WTC11 (cell line): Measurements from ENCODE around the gene C11orf58. TPM values are rescaled to one million over a fixed set of nuclear protein-coding genes. Genes with fewer than 3 reads are reported as not detected.

Experiments
- ATAC-seq: fragments of 200-7000 bp; cut with Tn5 transposase; 2 replicates; pipeline ENCODE4 v1.10.0; 2021; ENCODE audit warnings: mild to moderate bottlenecking, moderate library complexity
- CTCF ChIA-PET: fragments of 300-600 bp; sonication (Branson Sonifier 250); formaldehyde crosslinking; loops from one replicate; lab custom pipeline; 2021; ENCODE audit warnings: antibody characterized with exemption; lab: Charles Lee
- POLR2A ChIA-PET: fragments of 350-600 bp; sonication (Branson Sonifier 250); formaldehyde crosslinking; loops from one replicate; lab custom pipeline; 2021; ENCODE audit warnings: antibody characterized with exemption; lab: Charles Lee
- DNase-seq: peaks from one replicate; pipeline ENCODE4 v3.0.0; 2021; ENCODE audit warnings: low spot score
- H3K27ac Mint-ChIP-seq: 2 replicates; pipeline ENCODE4 v1.8.0; 2021; ENCODE audit warnings: mixed read lengths
- H3K27me3 Mint-ChIP-seq: 2 replicates; pipeline ENCODE4 v1.8.0; 2021; ENCODE audit warnings: low read depth, mild to moderate bottlenecking, moderate library complexity, mixed read lengths
- H3K36me3 Mint-ChIP-seq: 2 replicates; pipeline ENCODE4 v1.8.0; 2021; ENCODE audit warnings: mixed read lengths
- H3K4me1 Mint-ChIP-seq: 2 replicates; pipeline ENCODE4 v1.8.0; 2022; ENCODE audit warnings: mixed read lengths
- H3K4me3 Mint-ChIP-seq: 2 replicates; pipeline ENCODE4 v1.8.0; 2021; ENCODE audit warnings: mild to moderate bottlenecking, moderate library complexity, mixed read lengths
- H3K9me3 Mint-ChIP-seq: 2 replicates; pipeline ENCODE4 v1.8.0; 2021; ENCODE audit warnings: mixed read lengths
- CBFB ChIP-seq: sonication (generic); formaldehyde crosslinking; IDR thresholded peaks from 2 replicates; pipeline ENCODE4 v1.8.1; 2022; ENCODE audit warnings: mild to moderate bottlenecking, low read depth, missing genetic modification reagents
- ETV6 ChIP-seq: sonication (generic); formaldehyde crosslinking; IDR thresholded peaks from 2 replicates; pipeline ENCODE4 v1.8.1; 2022; ENCODE audit warnings: mild to moderate bottlenecking, missing genetic modification reagents
- FOXJ3 ChIP-seq: sonication (generic); formaldehyde crosslinking; IDR thresholded peaks from 2 replicates; pipeline ENCODE4 v1.9.0; 2021; ENCODE audit warnings: missing genetic modification reagents, mild to moderate bottlenecking, borderline replicate concordance
- GTF2I ChIP-seq: fragments of 250-450 bp; sonication (Bioruptor Pico); conservative IDR thresholded peaks from 2 replicates; pipeline ENCODE4 v1.4.0; 2021; ENCODE audit warnings: mild to moderate bottlenecking
- KAT7 ChIP-seq: sonication (generic); formaldehyde crosslinking; IDR thresholded peaks from 2 replicates; pipeline ENCODE4 v1.8.1; 2023; ENCODE audit warnings: missing genetic modification reagents, mild to moderate bottlenecking, borderline replicate concordance
- NFATC4 ChIP-seq: fragments of 250-450 bp; sonication (Bioruptor Pico); IDR thresholded peaks from 2 replicates; pipeline ENCODE4 v1.9.0; 2021; ENCODE audit warnings: mild to moderate bottlenecking
- NR2C2 ChIP-seq: sonication (generic); formaldehyde crosslinking; IDR thresholded peaks from 2 replicates; pipeline ENCODE4 v1.8.0; 2022; ENCODE audit warnings: mild to moderate bottlenecking, missing genetic modification reagents
- PRRX2 ChIP-seq: fragments of 250-450 bp; sonication (Bioruptor Pico); IDR thresholded peaks from 2 replicates; pipeline ENCODE4 v1.8.0; 2021; ENCODE audit warnings: mild to moderate bottlenecking
- RELA ChIP-seq: sonication (generic); formaldehyde crosslinking; IDR thresholded peaks from 2 replicates; pipeline ENCODE4 v1.8.1; 2022; ENCODE audit warnings: missing genetic modification reagents, mild to moderate bottlenecking, borderline replicate concordance
- SMAD3 ChIP-seq: sonication (generic); formaldehyde crosslinking; IDR thresholded peaks from 2 replicates; pipeline ENCODE4 v1.8.0; 2022; ENCODE audit warnings: missing genetic modification reagents, mild to moderate bottlenecking, borderline replicate concordance
- TEAD4 ChIP-seq: sonication (generic); formaldehyde crosslinking; IDR thresholded peaks from 2 replicates; pipeline ENCODE4 v1.8.0; 2022; ENCODE audit warnings: mild to moderate bottlenecking, missing genetic modification reagents
- ZBTB21 ChIP-seq: sonication (generic); formaldehyde crosslinking; IDR thresholded peaks from 2 replicates; pipeline ENCODE4 v1.8.1; 2023; ENCODE audit warnings: mild to moderate bottlenecking, missing genetic modification reagents, borderline replicate concordance
- ZNF423 ChIP-seq: fragments of 250-450 bp; sonication (Bioruptor Pico); IDR thresholded peaks from 2 replicates; pipeline ENCODE4 v2.1.2; 2022; ENCODE audit warnings: mild to moderate bottlenecking, moderate library complexity
- total RNA-seq: library from RNA; stranded (reverse); gene quantifications from 3 replicates; pipeline ENCODE4 v1.2.3, GENCODE V29; 2021
- TF ChIP-seq, protein P1 (sequence below): sonication (generic); formaldehyde crosslinking; conservative IDR thresholded peaks from 2 replicates; pipeline ENCODE4 v1.8.1; 2023; ENCODE audit warnings: mild to moderate bottlenecking, low read depth, missing genetic modification reagents, moderate library complexity
- TF ChIP-seq, protein P2 (sequence below): fragments of 250-450 bp; sonication (Bioruptor Pico); conservative IDR thresholded peaks from 2 replicates; pipeline ENCODE4 v1.9.0; 2021; ENCODE audit warnings: mild to moderate bottlenecking
- TF ChIP-seq, protein P3 (sequence below): sonication (generic); formaldehyde crosslinking; IDR thresholded peaks from 2 replicates; pipeline ENCODE4 v1.8.1; 2022; ENCODE audit warnings: mild to moderate bottlenecking, missing genetic modification reagents, moderate library complexity, borderline replicate concordance
- TF ChIP-seq, protein P4 (sequence below): fragments of 250-450 bp; sonication (Bioruptor Pico); IDR thresholded peaks from 2 replicates; pipeline ENCODE4 v1.9.0; 2021; ENCODE audit warnings: mild to moderate bottlenecking
- TF ChIP-seq, protein P5 (sequence below): sonication (generic); formaldehyde crosslinking; conservative IDR thresholded peaks from 2 replicates; pipeline ENCODE4 v1.8.1; 2022; ENCODE audit warnings: mild to moderate bottlenecking, missing genetic modification reagents
- TF ChIP-seq, protein P6 (sequence below): sonication (generic); formaldehyde crosslinking; IDR thresholded peaks from 2 replicates; pipeline ENCODE4 v1.8.0; 2022; ENCODE audit warnings: mild to moderate bottlenecking, missing genetic modification reagents
- TF ChIP-seq, protein P7 (sequence below): fragments of 250-450 bp; sonication (Bioruptor Pico); IDR thresholded peaks from 2 replicates; pipeline ENCODE4 v1.9.0; 2021; ENCODE audit warnings: moderate library complexity, mild to moderate bottlenecking, inconsistent platforms, borderline replicate concordance

Gene C11orf58
- total RNA-seq, 1 experiment from 2014 or later: 141 TPM

DNA sequence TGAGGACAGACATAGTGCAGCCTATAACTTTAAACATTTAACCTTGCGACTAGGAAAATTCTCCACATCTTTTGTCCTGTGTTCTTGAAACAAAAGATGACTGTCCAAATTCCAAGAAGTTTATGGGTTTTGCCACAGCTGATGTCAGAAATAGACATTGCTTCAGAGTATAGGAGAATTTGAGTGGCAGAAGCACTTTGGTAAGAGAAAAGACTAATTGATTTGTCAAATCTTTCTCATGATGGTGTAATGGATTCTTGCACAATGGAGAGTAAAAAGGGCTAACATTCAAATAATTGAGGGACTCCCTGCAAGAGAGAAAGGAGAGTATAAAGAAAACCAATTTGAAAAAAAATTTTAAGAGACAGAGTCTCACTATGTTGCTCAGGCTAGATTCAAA, 25.3 kb downstream of the C11orf58 start:
- no peak overlapping the region for H3K4me3 Mint-ChIP-seq
- ChIA-PET CTCF (no interaction called here), POLR2A (no interaction called here)
- no peak overlapping the region for H3K27ac Mint-ChIP-seq
- no peak for DNase-seq
- H3K36me3 Mint-ChIP-seq: no peaks in the 10 kb centered on the region
- no peaks in the 10 kb centered on the region for H3K27me3 Mint-ChIP-seq
- H3K4me1 Mint-ChIP-seq: no peaks in the 10 kb centered on the region
- TF ChIP-seq KAT7 (no peak), GTF2I (CRISPR knock-in tag) (no peak), ZBTB21 (CRISPR knock-in tag) (no peak), NR2C2 (CRISPR knock-in tag) (no peak), FOXJ3 (no peak), CBFB (CRISPR knock-in tag) (no peak), NFATC4 (CRISPR knock-in tag) (no peak), ETV6 (CRISPR knock-in tag) (no peak), PRRX2 (no peak), SMAD3 (CRISPR knock-in tag) (no peak), TEAD4 (CRISPR knock-in tag) (no peak), RELA (CRISPR knock-in tag) (no peak), ZNF423 (no peak)
- TF ChIP-seq, protein P1, sequence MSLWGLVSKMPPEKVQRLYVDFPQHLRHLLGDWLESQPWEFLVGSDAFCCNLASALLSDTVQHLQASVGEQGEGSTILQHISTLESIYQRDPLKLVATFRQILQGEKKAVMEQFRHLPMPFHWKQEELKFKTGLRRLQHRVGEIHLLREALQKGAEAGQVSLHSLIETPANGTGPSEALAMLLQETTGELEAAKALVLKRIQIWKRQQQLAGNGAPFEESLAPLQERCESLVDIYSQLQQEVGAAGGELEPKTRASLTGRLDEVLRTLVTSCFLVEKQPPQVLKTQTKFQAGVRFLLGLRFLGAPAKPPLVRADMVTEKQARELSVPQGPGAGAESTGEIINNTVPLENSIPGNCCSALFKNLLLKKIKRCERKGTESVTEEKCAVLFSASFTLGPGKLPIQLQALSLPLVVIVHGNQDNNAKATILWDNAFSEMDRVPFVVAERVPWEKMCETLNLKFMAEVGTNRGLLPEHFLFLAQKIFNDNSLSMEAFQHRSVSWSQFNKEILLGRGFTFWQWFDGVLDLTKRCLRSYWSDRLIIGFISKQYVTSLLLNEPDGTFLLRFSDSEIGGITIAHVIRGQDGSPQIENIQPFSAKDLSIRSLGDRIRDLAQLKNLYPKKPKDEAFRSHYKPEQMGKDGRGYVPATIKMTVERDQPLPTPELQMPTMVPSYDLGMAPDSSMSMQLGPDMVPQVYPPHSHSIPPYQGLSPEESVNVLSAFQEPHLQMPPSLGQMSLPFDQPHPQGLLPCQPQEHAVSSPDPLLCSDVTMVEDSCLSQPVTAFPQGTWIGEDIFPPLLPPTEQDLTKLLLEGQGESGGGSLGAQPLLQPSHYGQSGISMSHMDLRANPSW (CRISPR knock-in tag): no peak
- TF ChIP-seq, protein P2, sequence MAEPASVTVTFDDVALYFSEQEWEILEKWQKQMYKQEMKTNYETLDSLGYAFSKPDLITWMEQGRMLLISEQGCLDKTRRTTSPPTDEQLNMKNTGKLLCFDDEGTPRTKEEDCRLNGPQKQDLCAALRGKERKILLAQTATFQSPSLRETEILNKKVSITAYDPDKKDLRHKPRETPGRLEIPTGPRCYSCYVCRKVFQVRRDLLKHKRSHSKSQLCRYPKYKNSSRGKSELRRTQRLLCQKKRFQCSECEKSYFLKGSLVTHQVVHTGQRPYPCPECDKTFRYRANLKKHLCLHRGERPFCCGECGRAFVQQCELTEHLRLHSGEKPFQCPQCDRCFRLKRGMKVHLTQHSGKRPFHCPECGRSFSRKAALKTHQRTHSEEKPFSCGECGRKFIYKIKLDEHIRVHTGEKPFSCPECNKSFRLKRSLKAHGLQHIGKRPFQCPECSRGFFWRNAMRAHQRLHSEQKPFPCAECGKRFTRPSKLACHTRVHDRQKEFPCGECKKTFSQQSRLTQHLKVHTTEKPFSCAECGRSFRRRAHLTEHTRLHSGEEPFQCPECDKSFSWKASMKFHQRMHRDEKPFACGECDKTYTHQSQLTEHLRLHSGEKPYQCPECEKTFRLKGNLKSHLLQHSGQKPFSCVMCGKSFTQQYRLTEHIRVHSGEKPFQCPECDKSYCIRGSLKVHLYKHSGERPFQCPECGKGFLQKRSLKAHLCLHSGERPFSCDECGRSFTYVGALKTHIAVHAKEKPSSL (CRISPR knock-in tag): no peak
- TF ChIP-seq, protein P3, sequence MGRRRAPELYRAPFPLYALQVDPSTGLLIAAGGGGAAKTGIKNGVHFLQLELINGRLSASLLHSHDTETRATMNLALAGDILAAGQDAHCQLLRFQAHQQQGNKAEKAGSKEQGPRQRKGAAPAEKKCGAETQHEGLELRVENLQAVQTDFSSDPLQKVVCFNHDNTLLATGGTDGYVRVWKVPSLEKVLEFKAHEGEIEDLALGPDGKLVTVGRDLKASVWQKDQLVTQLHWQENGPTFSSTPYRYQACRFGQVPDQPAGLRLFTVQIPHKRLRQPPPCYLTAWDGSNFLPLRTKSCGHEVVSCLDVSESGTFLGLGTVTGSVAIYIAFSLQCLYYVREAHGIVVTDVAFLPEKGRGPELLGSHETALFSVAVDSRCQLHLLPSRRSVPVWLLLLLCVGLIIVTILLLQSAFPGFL (CRISPR knock-in tag): no peak
- TF ChIP-seq, protein P4, sequence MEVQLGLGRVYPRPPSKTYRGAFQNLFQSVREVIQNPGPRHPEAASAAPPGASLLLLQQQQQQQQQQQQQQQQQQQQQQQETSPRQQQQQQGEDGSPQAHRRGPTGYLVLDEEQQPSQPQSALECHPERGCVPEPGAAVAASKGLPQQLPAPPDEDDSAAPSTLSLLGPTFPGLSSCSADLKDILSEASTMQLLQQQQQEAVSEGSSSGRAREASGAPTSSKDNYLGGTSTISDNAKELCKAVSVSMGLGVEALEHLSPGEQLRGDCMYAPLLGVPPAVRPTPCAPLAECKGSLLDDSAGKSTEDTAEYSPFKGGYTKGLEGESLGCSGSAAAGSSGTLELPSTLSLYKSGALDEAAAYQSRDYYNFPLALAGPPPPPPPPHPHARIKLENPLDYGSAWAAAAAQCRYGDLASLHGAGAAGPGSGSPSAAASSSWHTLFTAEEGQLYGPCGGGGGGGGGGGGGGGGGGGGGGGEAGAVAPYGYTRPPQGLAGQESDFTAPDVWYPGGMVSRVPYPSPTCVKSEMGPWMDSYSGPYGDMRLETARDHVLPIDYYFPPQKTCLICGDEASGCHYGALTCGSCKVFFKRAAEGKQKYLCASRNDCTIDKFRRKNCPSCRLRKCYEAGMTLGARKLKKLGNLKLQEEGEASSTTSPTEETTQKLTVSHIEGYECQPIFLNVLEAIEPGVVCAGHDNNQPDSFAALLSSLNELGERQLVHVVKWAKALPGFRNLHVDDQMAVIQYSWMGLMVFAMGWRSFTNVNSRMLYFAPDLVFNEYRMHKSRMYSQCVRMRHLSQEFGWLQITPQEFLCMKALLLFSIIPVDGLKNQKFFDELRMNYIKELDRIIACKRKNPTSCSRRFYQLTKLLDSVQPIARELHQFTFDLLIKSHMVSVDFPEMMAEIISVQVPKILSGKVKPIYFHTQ (CRISPR knock-in tag): no peak
- TF ChIP-seq, protein P5, sequence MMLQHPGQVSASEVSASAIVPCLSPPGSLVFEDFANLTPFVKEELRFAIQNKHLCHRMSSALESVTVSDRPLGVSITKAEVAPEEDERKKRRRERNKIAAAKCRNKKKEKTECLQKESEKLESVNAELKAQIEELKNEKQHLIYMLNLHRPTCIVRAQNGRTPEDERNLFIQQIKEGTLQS (CRISPR knock-in tag): no peak
- TF ChIP-seq, protein P6, sequence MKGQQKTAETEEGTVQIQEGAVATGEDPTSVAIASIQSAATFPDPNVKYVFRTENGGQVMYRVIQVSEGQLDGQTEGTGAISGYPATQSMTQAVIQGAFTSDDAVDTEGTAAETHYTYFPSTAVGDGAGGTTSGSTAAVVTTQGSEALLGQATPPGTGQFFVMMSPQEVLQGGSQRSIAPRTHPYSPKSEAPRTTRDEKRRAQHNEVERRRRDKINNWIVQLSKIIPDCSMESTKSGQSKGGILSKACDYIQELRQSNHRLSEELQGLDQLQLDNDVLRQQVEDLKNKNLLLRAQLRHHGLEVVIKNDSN (CRISPR knock-in tag): no peak
- TF ChIP-seq, protein P7, sequence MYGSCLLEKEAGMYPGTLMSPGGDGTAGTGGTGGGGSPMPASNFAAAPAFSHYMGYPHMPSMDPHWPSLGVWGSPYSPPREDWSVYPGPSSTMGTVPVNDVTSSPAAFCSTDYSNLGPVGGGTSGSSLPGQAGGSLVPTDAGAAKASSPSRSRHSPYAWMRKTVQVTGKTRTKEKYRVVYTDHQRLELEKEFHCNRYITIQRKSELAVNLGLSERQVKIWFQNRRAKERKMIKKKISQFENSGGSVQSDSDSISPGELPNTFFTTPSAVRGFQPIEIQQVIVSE (CRISPR knock-in tag): no peak
- no peak for ATAC-seq
- no peaks in the 10 kb centered on the region for H3K9me3 Mint-ChIP-seq
